Retina (tissue), 1 donor: Measurements from ENCODE around the gene DSTN.

Experiments used
- DNase-seq: peaks from one replicate; pipeline ENCODE4 v3.0.0-alpha.2; 2016

Gene DSTN

GRCh38 chr20:17569616-17570346 is at the start of gene DSTN:
DSTN (plus strand) TSS chr20:17570075; CDS start chr20:17570209, 134 bp downstream.
- DNase-seq = peak; percentile 95

GRCh38 chr20:17520583-17520982 is 49.3 kb upstream of the DSTN start:
- DNase-seq = no peak

- no peak for DNase-seq
Observed at GRCh38 chr20:17522528-17522927, 47.3 kb upstream of the DSTN start.

- no peak for DNase-seq
Observed at GRCh38 chr20:17523326-17523725, 46.5 kb upstream of the DSTN start.

- no peak for DNase-seq
Observed at GRCh38 chr20:17524560-17524959, 45.3 kb upstream of the DSTN start.

GRCh38 chr20:17525132-17525531 is 44.7 kb upstream of the DSTN start:
- DNase-seq = no peak

GRCh38 chr20:17525650-17526049 is 44.2 kb upstream of the DSTN start:
- no peak for DNase-seq

GRCh38 chr20:17529586-17529985 is 40.3 kb upstream of the DSTN start:
- DNase-seq = no peak

GRCh38 chr20:17530153-17530552 is 39.7 kb upstream of the DSTN start:
- no peak for DNase-seq

- peak; percentile 93 for DNase-seq
Observed at GRCh38 chr20:17530716-17531664, 38.9 kb upstream of the DSTN start, which contains the start of gene BFSP1. BFSP1 (minus strand) TSS chr20:17531379; CDS start chr20:17531329, 50 bp downstream.

GRCh38 chr20:17531665-17532025 is 38.2 kb upstream of the DSTN start:
- no peak for DNase-seq

- peak; percentile 22 for DNase-seq
Observed at GRCh38 chr20:17533396-17533795, 36.5 kb upstream of the DSTN start.

GRCh38 chr20:17534077-17534476 is 35.8 kb upstream of the DSTN start:
- no peak for DNase-seq

- DNase-seq = peak; percentile 78
Observed at GRCh38 chr20:17536944-17537444, 32.9 kb upstream of the DSTN start.

- DNase-seq = no peak
Observed at GRCh38 chr20:17537959-17538358, 31.9 kb upstream of the DSTN start.

GRCh38 chr20:17538517-17539170 is 31.2 kb upstream of the DSTN start:
- no peak for DNase-seq

- DNase-seq = no peak
Observed at GRCh38 chr20:17541596-17541995, 28.3 kb upstream of the DSTN start.

- DNase-seq = no peak
Observed at GRCh38 chr20:17541996-17542395, 27.9 kb upstream of the DSTN start.

- no peak for DNase-seq
Observed at GRCh38 chr20:17542481-17542880, 27.4 kb upstream of the DSTN start.

GRCh38 chr20:17542993-17543412 is 26.9 kb upstream of the DSTN start:
- DNase-seq = no peak

GRCh38 chr20:17543531-17544131 is 26.2 kb upstream of the DSTN start:
- no peak for DNase-seq

GRCh38 chr20:17545127-17545526 is 24.7 kb upstream of the DSTN start:
- DNase-seq = no peak

GRCh38 chr20:17549131-17549530 is 20.7 kb upstream of the DSTN start:
- DNase-seq = no peak
